Measurements from ENCODE around the gene EPB41L4B.
"Not testable (repeated sequence)": the region's sequence is repeated elsewhere in the genome, so short reads cannot be mapped to it uniquely, and the experiment has no call there.

EPB41L4B gene

DNA sequence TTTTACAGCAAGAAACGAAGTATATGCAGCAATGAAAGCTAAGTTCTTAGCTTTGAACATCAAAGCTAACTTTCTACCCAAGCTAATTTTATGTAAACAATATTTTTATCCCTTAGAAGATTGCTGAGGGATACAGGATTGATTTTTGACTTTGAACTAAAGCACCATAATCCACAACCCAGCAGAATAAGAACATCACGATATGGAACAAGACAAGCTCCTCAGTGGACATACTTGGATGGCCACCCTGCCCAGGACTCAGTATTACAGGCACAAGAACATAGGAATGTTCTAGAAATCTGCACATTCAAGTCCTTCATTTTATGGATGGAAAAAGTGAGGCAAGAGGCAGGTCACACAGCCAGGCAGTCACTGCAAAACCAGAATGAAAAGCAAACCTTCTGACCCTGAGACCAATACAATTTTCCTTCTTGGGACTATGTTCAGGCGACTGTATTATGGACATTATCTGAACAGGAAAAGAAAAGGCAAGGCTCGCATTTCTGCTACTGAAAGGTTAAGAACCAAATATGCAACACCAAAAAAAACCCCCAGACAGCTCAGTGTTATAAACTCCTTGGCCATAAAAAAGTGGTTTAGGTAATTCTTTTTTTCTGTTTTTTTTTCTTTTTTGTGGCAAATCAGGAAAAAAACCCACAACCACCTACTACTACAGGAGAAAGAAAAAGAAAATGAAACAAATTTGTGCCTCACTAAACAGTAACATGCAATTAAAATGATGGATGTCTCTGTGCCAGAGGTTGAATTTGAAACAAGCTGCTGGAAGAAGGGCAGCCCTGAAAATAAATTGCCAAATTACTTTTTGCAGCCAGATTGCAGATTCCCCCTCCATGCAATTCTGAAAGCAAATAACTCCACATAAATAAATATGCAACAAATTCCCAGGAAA, 25.4 kb downstream of the EPB41L4B start:
- no peak for DNase-seq

DNA sequence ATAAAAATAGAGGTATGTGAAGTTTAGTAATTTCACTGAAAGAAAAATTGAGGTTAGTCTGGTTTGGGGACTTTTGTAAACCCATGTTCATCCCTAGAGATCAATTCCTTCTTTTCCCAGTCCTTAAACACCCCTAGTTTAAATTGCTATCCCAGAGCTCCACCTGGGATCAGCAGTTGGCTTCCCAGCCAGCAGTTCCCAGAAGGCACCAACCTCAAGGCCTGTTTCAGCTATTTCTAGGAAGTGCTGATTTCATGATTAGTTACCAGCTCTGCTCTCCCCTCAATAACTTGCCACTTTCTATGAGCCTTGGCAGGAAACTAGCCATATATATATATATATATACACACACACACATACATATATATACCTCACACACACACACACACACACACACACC, 30.5 kb downstream of the EPB41L4B start:
- no peak for DNase-seq

DNA sequence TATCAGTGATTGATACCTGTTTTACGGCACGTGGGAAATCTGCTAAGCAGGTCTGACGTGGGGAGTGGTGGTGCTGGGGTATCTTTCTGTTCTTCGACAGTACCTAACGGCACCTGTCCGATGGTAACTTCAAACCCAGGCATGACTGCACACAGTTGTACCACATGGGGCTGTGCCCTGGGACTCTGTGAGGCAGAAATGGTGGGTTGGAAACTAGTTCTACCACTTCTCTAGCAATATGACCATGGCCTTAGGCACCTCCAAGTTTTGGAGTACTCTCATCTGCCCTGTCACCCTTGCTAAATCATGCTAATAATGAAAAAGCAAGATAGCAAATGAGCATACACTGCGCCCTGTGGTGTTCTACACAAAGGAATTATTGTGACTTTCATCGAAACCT, 30.9 kb downstream of the EPB41L4B start:
- DNase-seq, result no peak

DNA sequence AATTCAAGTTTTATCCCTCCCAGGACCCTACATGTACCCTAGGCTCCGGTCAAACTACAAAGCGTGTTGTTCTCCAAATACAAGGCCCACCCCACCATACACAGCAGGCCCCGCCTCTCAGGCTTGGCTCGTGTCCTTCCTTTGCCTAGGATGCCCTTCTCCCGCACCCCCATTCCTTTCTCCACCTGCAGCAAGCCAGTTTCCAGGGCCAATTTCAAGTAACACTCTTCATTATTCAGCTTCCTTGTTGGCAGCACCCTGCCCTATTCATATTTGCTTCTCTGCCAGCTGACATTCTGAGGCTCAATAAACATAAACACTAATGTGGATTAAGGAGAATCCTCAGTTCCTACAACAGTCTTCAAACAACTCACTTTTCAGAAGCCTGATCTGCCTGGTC, 31.7 kb downstream of the EPB41L4B start:
- DNase-seq, result no peak

DNA sequence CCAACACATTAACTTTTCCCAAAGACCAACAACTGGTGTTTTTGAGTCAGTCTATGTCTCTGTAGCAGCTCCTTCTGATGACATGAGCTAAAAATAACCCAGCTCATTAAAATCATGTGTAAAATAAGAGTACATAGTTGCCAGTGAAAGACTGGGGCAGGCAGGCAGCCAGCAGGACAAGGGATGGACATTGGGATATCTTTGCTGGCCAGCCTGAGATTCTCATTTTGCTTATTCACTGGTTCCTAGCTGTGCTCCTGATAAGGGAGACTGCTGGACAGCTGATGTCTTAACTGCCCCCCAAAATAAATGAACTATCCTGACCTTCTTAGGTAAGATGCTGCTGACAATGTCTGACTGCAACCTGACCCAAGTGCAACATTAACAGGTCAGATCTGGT, 33.9 kb downstream of the EPB41L4B start:
- DNase-seq, result no peak

DNA sequence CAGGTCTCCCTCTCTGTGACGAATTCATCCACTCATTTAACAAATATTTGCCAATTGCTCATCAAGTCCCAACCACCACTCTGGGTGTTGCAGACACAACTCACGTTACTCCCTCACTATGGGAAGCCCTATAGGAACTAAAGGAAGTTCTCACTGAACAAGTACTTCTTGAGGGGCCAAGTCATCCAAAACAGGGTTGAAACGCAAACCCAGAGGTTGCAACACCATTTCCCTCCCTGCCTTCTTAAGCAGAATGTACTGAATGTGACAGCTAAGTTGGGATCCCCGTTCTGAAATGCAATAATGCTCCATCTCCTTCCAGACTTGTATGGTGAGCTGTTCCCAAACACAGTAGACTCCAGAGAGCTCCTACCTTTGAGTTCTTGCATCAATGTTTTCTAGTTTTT, 34.3 kb downstream of the EPB41L4B start:
- no peak for DNase-seq

DNA sequence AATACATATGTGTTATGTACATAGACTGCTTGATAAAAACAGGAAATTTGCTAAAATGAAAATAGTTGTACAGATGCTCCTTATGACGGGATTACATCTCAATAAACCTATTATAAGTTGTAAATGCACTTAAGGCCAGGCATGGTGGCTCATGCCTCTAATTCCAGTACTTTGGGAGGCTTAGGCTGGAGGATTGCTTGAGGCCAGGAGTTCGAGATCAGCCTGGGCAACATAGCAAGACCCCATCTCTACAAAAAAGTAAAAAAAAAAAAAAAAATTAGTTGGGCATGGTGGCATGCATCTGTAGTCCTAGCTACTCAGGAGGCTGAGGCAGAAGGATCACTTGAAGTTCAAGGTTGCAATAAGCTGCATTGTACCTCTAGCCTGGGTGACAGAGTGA, 37.2 kb downstream of the EPB41L4B start:
- DNase-seq, result not testable (repeated sequence)

DNA sequence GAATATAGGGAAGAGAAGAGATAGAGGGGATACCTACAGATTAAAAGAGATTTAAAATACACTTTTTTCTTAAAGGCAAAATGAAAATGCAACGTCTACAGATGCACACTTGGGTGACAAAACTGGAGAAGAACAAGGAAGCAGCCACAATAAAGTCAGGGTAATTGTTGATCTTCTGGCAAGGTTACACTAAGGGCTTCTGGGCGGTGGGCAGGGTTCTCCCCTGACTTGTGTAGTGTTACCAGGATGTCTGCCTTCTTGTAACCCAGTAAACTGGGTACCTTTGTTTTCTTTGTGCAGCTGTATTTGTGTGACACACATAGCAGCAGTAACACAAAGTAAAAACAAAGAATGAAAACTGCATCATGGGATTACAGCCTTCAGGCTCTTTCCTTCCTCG, 37.8 kb downstream of the EPB41L4B start:
- DNase-seq, result no peak

DNA sequence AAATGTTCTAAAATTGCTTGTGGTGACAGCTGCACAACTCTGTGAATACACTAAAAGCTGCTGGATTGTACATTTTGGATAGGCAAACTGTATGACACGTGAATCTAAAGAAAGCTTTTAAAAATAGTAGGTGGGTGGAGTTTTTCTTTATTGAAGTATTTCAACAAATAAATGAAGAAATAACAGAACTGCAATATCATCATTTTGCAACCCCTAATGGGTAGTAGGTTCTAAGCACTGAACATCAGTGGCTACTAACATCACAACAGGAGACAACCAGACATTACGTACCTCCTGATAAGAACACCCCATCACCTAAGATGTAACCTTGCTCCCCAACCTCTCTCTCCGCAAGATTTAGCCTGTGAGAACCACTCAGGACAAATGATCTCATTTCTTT, 38.6 kb downstream of the EPB41L4B start:
- no peak for DNase-seq

DNA sequence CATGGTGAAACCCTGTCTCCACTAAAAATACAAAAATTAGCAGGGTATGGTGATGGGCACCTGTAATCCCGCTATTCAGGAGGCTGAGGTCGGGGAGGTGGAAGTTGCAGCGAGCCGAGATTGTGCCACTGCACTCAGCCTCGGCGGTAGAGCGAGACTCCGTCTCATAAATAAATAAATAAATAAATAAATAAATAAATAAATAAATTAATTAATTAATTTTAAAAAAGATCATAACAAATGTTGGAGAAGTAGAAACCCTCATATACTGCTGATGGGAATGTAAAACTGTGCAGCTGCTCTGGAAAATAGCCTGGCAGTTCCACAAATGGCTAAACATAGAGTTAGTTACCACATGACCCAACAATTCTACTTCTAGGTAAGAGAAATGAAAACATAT, 39.3 kb downstream of the EPB41L4B start:
- DNase-seq, result no peak

DNA sequence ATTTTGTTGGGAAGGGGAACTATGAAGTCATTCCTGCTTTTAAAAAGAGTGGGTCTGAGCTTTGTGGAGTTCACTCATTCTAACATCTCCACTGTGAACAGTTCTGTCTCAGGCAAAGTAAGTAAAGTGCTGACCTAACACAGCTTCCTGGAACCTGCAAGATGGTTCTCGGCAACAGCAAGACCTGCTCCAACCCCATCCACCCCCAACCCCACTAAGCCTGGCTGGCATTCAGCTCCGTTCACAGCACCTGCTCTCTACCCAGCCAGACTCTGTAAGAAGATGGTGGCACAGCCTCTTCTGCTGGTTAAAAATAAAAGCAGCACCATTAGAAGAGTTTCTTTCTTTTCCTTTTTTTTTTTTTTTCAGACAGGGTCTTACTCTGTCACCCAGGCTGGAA, 42.0 kb downstream of the EPB41L4B start:
- DNase-seq, result no peak

DNA sequence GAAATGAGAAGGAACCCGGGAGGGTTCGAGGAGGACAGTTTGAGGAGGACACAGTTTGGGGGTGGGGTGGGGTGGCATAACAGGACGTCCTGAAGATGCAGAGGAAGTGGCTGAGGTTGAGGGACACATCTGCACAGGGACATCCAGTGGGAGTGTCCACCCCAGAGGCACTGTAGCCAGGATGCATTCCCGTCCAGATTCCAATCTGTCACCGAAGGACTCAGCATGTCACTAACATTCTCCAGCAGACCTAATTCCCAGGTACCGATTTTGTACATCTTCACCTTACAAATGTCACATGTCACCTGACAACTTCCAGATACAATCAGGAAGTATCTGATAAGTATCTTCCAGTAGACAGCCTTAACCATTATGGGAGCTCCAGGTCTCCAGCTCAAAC, 42.6 kb downstream of the EPB41L4B start:
- no peak for DNase-seq

DNA sequence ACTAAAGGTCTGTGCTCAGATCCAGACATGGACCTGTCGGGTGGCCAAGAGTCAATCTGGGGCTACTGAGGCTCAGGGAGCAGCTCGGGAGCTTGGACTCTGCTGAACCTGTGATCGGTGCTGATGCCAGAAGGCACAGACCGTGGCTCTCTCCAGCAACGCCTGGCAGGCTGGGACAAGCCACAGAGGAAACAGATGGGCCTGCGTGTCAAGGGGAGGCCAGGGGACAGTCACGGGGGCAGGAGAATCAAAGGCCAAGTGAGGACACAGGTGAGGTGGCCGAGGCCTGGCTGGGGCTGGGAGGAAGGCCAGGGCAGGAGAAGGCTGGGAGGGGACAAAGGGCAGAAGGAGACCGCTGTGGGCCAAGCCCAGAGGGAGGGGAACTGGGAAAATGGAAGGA, 43.4 kb downstream of the EPB41L4B start:
- no peak for DNase-seq

DNA sequence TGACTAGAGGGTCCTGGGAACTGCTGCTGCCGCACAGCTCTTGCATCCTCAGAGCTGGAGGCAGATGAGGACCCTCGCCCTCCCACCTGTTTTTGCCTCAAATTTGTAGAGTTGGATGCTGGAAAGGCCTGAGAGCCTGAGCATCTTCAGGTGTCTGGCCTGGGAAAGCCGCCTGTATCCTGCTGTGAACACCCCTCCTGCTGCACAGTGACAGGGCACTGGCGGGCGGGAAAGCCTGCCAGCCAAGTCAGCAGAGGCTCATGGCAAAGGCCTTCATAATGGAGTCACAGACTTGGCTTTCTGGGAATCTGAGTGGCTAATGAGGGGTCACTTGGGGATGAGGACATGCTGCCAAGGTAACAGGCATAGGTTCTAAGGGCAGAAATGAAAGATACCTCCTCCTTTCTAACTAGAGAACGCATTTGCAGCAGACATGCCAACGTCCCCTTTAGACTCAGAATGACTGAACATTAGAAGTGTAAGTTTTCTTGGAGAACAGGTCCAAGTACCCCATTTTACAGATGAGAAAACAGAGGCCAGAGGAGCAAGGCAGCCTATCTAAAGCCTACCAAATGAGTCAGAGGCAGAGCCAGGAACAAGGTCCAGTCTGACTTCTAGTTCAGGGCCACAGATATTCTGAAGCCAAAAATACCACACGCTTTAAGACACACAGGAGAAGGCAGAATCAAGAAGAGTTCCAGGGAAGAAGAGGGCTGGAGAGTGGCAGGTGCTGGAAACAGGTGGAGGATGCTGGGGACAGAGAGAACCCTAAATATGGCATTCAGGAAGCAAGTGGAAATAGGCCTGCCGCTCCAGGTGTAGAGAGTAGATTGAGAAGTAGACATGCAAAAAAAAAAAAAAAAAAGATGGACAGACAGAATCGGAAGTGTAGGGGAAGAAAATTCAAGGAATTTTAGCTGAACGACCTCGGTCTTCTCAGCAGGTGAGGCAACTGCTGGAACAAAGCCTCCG, 44.1 kb downstream of the EPB41L4B start:
- DNase-seq, result no peak

DNA sequence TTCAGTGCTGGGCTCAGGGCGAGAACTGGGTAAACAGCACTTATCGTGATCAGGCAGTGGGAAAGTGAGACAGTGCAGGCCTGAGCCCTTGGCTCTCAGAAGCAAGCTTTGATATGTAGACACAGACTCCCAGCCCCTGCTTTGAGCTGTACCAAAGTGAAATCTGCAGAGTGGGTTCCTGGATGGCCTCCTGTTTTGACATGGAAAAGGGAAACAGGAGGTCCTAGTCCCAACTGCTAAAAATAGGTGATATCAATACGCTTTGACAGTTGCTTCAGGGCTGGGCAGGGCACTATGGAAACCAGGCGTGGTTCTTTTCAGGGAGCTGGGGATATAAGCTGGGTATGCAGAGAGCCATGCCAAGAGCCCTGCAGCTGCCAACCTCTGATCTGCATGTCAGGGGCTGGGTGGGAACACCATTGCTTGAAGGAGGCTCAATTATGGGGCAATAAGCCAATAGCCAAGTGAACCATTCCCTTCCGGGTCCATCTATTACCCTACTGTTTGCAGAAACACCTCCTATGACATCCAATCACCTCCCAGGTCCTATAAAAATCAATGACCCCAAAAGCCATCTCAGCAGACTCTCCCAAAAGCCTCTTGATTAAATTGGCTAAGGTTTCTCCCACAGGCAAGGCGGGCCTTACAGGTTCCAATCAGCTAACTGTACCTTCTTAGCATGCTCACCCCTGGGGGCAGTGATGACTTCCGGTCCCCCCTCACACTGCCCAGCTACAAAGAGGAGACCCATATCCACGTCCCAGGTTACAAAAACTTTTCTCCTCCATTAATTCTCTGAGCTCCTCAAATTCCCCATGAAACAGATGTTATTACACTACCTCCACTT, 45.8 kb downstream of the EPB41L4B start:
- no peak for DNase-seq

DNA sequence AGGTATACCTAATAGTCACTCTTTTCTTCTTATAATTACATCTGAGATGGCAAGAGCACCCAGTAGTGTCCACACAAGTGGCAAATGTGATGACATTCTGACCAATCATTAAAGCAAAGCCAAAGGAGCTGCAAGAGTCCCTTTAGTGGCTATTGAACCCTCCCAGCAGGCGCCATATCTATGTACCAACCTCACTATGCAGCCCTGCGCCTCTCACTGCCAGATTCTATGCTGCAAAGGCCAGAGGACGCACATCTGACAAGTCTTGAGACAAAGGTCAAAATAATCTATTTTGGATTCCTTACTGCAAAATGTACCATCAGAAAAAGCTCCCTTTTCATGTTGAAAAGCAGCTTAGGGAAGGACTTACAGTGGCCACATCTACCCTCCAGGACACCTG, 47.0 kb downstream of the EPB41L4B start:
- DNase-seq, result no peak

DNA sequence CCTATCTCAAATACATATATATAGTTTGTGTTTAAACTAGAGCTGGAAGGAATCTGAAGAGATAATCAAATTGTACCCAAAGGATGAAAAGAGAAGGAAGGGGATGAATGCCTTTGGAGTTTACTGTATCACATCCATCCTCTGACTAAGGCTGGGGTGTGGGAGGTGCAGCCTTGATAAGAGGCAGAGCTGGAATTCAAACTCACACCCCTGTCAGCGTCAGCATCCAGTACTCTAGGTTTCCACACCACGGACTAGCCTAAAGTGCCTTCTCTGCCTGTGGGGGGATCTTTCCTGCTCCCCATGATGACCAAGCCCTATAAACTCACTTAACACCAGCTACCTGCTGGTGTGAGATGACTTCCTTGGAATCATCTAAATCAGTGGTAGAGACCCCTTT, 48.1 kb downstream of the EPB41L4B start:
- DNase-seq, result no peak

DNA sequence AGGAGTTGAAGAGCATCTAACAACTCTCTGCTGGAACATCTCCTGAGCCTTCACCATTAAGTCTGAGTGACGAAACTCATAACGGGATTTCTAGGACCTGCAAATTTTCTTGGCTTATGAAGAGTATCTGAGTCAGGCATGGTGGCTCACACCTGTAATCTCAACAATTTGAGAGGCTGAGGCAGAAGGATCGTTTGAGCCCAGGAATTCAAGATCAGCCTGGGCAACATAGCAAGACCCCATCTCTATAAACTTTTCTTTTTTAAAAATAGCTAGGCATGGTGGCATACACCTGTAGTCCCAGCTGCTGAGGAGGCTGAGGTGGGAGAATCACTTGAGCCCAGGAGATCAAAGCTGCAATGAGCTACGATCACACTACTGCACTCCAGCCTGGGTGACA, 48.8 kb downstream of the EPB41L4B start:
- DNase-seq, result no peak

DNA sequence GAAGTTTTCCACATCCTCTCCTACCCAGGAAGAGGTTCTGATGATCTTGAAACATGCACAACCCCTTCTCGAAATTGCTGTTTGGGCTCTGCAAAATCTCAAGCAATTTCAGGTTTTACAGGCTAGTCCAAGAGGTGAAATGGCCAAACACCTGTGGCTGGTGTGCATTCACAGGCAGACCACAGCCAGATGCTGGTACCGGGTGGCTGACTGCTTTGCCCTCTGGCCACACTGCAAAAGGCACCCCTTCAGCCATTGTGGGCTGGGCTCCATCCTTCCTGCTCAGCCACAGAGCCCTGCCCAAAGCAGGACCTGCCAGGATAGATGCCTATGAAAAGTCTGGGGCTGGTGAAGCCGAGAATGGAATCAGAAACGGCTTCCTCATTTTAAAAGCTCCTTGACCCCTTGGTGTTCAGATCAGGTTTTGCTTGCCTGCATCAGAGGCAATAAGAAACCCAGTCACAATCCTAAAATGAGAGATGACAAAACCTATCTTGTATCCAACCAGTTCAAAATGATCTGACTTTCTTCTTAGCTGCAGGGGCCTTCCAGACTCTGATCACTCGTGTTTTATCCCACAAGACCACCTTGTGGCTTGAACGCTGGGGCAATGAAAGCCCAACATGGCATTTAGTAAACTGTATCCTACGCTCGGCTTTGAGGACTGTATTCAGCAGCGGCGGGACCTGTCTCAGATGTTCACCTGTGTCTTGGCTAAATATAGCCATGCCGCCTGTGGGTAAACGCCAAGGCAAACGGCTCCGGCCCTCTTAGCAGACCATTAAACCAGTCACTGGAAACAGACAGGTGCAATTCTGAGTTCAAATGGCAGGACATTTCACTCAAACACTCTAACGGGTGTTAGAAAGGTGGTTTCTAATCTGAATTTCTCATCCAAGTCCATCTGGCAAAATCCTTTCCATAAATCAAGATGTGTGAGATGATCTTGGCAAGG, 49.6 kb downstream of the EPB41L4B start:
- DNase-seq, result no peak

DNA sequence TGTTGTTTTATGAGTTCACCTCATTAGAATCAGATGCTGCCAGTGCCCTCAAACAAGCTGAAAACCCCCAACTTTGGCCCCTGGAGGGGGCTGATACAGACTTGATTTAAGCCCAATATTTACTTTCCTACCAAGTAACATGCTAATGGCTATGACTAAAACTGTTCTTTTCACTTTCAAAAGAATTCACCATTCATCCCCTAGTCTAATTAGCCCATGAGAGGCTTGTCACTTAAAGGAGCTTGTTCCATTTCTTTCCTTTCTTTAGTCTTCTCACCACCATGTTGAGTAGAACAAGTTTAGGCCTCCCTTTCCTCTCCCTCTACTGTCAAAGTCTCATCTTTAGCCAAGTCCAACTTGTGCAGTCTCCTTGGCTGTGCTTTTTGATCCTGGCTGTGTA, 50.4 kb downstream of the EPB41L4B start:
- no peak for DNase-seq

DNA sequence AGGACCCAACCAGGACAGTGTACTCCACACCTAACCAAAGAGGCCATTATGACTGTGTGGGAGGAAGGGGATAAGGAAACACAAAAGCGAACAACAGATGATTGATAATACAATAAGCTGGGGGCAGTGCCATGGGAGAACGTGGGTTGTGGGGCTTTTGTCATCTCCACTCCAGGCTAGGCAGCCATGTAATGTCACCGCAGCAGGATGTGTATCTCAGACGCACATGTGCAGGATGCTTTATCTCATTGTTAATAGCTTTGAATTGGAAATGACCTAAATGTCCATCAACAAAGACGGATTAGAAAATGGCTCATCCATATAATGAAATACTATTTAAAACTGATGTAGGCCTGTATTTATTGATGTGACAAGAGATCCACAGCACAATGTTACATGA, 51.0 kb downstream of the EPB41L4B start:
- DNase-seq, result no peak

DNA sequence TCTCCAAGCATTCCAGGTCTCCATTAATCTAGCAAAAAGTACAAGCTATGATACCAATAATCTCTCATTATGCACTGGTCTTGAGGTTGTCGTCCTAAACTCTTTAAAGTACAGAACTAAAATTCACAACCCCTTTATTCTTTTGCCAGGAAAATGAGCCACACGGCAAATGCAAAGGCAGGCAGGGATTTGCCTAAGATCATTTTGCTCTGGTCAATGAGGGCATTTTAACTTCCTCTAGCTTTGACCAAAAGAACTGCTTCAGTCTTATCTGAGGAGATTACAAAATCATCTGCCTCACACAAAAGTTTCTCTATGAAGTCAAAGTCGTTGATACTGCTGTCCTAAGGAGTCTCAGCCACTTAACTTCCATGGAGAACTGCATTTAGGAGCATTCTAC, 51.8 kb downstream of the EPB41L4B start:
- no peak for DNase-seq

All from activated CD4-positive, CD25-positive, alpha-beta regulatory T cell treated with anti-CD3 and anti-CD28 coated beads, Interleukin-2, amount 50 U/mL, for 72 hours (primary cell).